Prostate gland (tissue), 2 donors: ENCODE results near the gene IGFBP3.
A peak's percentile ranks its signal among the peaks of the same experiment; 100 is the strongest.

Experiments
- CTCF ChIP-seq, 4 experiments: fragments of 200-600 bp in 2 of 4; fragments of 450-650 bp in 2 of 4; sonication (generic) in 2 of 4; IDR thresholded peaks; 1 replicate in 3 of 4; 2 replicates in 1 of 4; pipeline ENCODE4 v1.5.1; 2016 to 2019; ENCODE audit warnings: antibody characterized with exemption in 4 of 4, mild to moderate bottlenecking in 2 of 4, moderate library complexity in 2 of 4
- POLR2A ChIP-seq: fragments of 450-650 bp; IDR thresholded peaks from one replicate; pipeline ENCODE4 v1.6.1; 2016; ENCODE audit warnings: antibody characterized with exemption, mild to moderate bottlenecking
- POLR2AphosphoS5 ChIP-seq: sonication (generic); formaldehyde crosslinking; IDR thresholded peaks from one replicate; pipeline ENCODE4 v1.6.1; 2017; ENCODE audit warnings: antibody characterized with exemption

DNA sequence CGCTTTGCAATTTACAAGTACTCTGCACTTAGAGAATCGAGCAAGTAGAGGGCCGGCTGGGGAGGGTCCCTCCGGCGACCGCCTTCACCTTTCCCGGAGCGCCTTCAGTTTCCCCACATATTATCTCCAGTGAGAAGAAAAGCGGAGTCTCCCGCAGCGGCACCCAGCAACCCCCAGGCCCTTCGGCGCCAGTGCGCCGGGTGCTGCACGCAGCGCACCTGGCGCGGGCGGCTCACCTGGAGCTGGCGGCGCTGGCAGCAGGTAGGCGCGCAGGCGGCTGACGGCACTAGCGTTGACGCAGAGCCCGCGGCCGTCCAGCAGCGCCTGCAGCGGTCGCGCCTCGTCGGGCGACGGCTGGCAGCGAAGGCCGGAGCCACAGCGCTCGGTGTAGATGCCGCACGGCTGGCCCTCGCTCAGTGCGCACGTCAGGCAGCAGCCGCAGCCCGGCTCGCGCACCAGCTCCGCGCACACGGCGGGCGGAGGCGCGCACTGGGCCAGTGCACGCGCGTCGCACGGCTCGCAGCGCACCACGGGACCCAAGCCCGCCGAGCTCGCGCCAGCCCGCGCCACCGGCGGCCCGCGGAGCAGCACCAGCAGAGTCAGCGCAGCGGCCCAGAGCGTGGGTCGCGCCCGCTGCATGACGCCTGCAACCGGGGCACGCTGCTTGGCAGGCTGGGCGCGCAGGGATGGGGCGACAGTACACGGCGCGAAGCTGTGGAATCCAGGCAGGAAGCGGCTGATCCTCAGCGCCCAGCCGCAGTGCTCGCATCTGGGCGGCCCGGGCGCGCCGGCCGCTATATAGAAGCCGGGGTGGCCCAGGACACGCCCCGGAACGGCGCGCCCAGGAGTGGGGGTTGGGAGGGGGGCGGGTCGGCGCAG is at the start of gene IGFBP3:
- TF ChIP-seq POLR2A (peak; percentile 44), POLR2AphosphoS5 (no peak), CTCF (IDR thresholded peaks at IDR 0.05) (peak in 1 of 4 experiments; percentile 19)
